GM18870 (cell line): Measurements from ENCODE around the gene NACAD.

Experiments
- ATAC-seq: cut with Tn5 transposase; IDR thresholded peaks from one replicate; pipeline ENCODE4 v1.9.1; 2021; ENCODE audit warnings: moderate library complexity; ENCODE audit not compliant: unreplicated experiment

NACAD gene

GRCh38 chr7:45088821-45089340, at the start of gene NACAD:
Gene NACAD (minus strand): TSS chr7:45088969. CDS start chr7:45088894, 75 bp downstream.
- no peak for ATAC-seq

- peak; percentile 74 for ATAC-seq
Measured at GRCh38 chr7:45136106-45137060, 47.6 kb upstream of the NACAD start.

- ATAC-seq: no peak
Measured at GRCh38 chr7:45133877-45134276, 45.1 kb upstream of the NACAD start.

- ATAC-seq: no peak
Measured at GRCh38 chr7:45133352-45133751, 44.6 kb upstream of the NACAD start.

GRCh38 chr7:45132708-45133320, 44.0 kb upstream of the NACAD start:
- no peak for ATAC-seq

- no peak for ATAC-seq
Measured at GRCh38 chr7:45131891-45132290, 43.1 kb upstream of the NACAD start.

- ATAC-seq: no peak
Measured at GRCh38 chr7:45130910-45131309, 42.1 kb upstream of the NACAD start.

GRCh38 chr7:45129906-45130305, 41.1 kb upstream of the NACAD start:
- ATAC-seq: no peak

- no peak for ATAC-seq
Measured at GRCh38 chr7:45129181-45129800, 40.5 kb upstream of the NACAD start.

GRCh38 chr7:45126920-45127319, 38.2 kb upstream of the NACAD start:
- ATAC-seq: no peak

- ATAC-seq: no peak
Measured at GRCh38 chr7:45126201-45126600, 37.4 kb upstream of the NACAD start.

GRCh38 chr7:45125193-45125904, 36.6 kb upstream of the NACAD start:
- ATAC-seq: no peak

- no peak for ATAC-seq
Measured at GRCh38 chr7:45123913-45124710, 35.3 kb upstream of the NACAD start.

GRCh38 chr7:45122975-45123860, 34.4 kb upstream of the NACAD start:
- ATAC-seq: no peak

- ATAC-seq: no peak
Measured at GRCh38 chr7:45119550-45119949, 30.8 kb upstream of the NACAD start.

- ATAC-seq: no peak
Measured at GRCh38 chr7:45118889-45119331, 30.1 kb upstream of the NACAD start.

GRCh38 chr7:45118292-45118691, 29.5 kb upstream of the NACAD start:
- no peak for ATAC-seq

GRCh38 chr7:45117582-45117981, 28.8 kb upstream of the NACAD start:
- ATAC-seq: no peak

GRCh38 chr7:45116048-45116447, 27.3 kb upstream of the NACAD start:
- no peak for ATAC-seq
